Nephron (organoid): ENCODE results near the gene ZNF862.

Source experiments
- H3K27ac Mint-ChIP-seq, 3 experiments: 2 replicates each; pipeline ENCODE4 v1.8.0; 2020; ENCODE audit warnings: mixed read lengths in 3 of 3, mild to moderate bottlenecking in 2 of 3, moderate library complexity in 1 of 3
- H3K27me3 Mint-ChIP-seq: 2 replicates; pipeline ENCODE4 v1.8.0; 2021; ENCODE audit warnings: low read depth, mild to moderate bottlenecking, moderate library complexity, mixed read lengths
- H3K36me3 Mint-ChIP-seq: 2 replicates; pipeline ENCODE4 v1.8.0; 2020; ENCODE audit warnings: low read depth, mixed read lengths
- H3K4me1 Mint-ChIP-seq: 2 replicates; pipeline ENCODE4 v1.8.0; 2020; ENCODE audit warnings: mixed read lengths
- H3K4me3 Mint-ChIP-seq, 3 experiments: 2 replicates each; pipeline ENCODE4 v1.8.0; 2020; ENCODE audit warnings: mild to moderate bottlenecking in 3 of 3, mixed read lengths in 3 of 3, moderate library complexity in 2 of 3
- H3K9me3 Mint-ChIP-seq: 2 replicates; pipeline ENCODE4 v1.8.0; 2020; ENCODE audit warnings: mixed read lengths
- TF ChIP-seq, protein P1 (sequence below), 3 experiments: fragments of 200-600 bp; sonication (generic); IDR thresholded peaks; one replicate each; pipeline ENCODE4 v1.5.0; 2021; ENCODE audit warnings: antibody characterized with exemption in 3 of 3; ENCODE audit not compliant: unreplicated experiment in 3 of 3

ZNF862 gene

DNA sequence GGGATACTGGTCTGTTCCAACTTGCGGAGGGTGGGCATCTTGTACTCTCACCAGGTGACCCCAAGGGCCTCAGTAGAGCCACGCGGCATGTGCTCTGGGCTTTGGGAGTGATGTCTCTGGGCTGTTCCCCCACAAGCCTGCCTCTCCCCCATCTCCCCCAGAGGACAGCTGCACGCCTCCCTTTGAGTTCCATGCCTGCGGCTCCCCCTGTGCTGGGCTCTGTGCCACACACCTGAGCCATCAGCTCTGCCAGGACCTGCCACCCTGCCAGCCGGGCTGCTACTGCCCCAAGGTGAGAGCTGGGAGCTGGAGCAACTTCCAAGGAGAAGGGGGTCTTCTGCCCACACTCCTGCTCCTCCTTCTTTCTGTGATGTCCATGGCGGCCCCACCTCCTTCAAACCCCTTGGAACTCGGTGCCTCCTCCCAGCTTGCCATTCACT lies 15.0 kb upstream of the ZNF862 start:
- H3K27me3 Mint-ChIP-seq = no peaks in the 10 kb centered on the region
- H3K36me3 Mint-ChIP-seq = no peaks in the 10 kb centered on the region
- H3K9me3 Mint-ChIP-seq = no peaks in the 10 kb centered on the region
- peaks cover 11% of the 10 kb centered on the region for H3K4me1 Mint-ChIP-seq
- H3K4me3 Mint-ChIP-seq = no peak overlapping the region
- H3K27ac Mint-ChIP-seq = no peak overlapping the region
- TF ChIP-seq, protein P1, sequence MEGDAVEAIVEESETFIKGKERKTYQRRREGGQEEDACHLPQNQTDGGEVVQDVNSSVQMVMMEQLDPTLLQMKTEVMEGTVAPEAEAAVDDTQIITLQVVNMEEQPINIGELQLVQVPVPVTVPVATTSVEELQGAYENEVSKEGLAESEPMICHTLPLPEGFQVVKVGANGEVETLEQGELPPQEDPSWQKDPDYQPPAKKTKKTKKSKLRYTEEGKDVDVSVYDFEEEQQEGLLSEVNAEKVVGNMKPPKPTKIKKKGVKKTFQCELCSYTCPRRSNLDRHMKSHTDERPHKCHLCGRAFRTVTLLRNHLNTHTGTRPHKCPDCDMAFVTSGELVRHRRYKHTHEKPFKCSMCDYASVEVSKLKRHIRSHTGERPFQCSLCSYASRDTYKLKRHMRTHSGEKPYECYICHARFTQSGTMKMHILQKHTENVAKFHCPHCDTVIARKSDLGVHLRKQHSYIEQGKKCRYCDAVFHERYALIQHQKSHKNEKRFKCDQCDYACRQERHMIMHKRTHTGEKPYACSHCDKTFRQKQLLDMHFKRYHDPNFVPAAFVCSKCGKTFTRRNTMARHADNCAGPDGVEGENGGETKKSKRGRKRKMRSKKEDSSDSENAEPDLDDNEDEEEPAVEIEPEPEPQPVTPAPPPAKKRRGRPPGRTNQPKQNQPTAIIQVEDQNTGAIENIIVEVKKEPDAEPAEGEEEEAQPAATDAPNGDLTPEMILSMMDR (IDR thresholded peaks at IDR 0.05; ENCODE audit: unreplicated experiment in 3 of 3) = no peak

GRCh38 chr7:149823631-149824199 lies 14.5 kb upstream of the ZNF862 start:
- H3K4me1 Mint-ChIP-seq = peaks cover 11% of the 10 kb centered on the region
- H3K9me3 Mint-ChIP-seq = no peaks in the 10 kb centered on the region
- no peaks in the 10 kb centered on the region for H3K36me3 Mint-ChIP-seq
- H3K27ac Mint-ChIP-seq = no peak overlapping the region
- H3K4me3 Mint-ChIP-seq = no peak overlapping the region
- TF ChIP-seq, protein P1 (IDR thresholded peaks at IDR 0.05; ENCODE audit: unreplicated experiment in 3 of 3) = no peak
- no peaks in the 10 kb centered on the region for H3K27me3 Mint-ChIP-seq

DNA sequence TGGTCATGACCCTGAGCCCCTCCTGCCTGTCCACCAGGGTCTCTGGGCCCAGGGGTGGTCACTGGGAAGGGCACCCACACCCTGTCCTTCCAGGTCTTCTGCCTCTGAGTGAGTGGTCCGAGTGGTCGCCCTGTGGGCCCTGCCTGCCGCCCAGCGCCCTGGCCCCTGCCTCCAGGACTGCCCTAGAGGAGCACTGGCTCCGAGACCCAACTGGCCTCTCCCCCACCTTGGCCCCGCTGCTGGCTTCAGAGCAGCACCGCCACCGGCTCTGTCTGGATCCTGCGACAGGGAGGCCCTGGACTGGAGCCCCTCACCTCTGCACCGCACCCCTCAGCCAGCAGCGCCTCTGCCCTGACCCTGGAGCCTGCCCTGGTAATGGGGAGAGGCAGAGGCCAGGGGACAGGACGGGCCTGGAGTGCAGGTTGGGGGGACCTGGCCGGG lies 13.9 kb upstream of the ZNF862 start:
- Mint-ChIP-seq H3K4me3 (no peak overlapping the region), H3K9me3 (no peaks in the 10 kb centered on the region), H3K27me3 (no peaks in the 10 kb centered on the region), H3K27ac (no peak overlapping the region), H3K4me1 (peaks cover 11% of the 10 kb centered on the region), H3K36me3 (no peaks in the 10 kb centered on the region)
- TF ChIP-seq, protein P1 (IDR thresholded peaks at IDR 0.05; ENCODE audit: unreplicated experiment in 3 of 3) = no peak

DNA sequence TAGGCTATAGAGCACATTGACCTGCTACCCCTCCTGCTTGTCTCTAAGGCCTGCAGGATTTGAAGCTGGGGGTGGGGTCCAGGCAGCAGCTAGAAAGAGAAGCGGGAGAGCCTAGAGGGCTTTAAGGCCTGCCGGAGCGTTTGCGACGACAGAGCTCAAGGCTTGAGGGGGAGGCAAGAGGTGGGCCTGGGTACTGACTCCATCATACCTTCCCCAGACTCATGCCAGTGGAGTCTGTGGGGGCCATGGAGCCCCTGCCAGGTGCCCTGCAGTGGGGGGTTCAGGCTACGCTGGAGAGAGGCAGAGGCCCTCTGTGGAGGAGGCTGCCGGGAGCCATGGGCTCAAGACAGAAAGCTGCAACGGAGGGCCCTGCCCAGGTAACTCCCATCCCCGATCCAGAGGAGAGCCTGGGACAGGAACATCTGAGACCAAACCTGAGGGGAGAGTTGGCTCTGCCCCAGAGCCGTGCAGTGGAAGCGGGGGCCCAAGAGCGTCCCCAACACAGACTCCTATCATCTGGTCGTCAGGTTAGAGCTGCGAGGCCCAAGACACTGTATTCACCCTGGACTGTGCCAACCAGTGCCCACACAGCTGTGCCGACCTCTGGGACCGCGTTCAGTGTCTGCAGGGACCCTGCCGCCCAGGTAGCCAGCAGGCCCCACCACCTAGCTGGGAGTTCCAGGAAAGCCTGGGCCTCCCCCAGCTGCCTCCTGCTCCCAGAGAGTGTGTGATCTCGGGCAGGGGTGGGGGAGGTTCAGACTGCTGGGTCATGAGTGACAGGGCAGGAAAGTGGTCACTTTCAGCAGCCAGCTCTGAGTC lies 13.2 kb upstream of the ZNF862 start:
- Mint-ChIP-seq H3K36me3 (no peaks in the 10 kb centered on the region), H3K27me3 (no peaks in the 10 kb centered on the region), H3K4me3 (no peak overlapping the region), H3K4me1 (peaks cover 11% of the 10 kb centered on the region), H3K27ac (no peak overlapping the region), H3K9me3 (no peaks in the 10 kb centered on the region)
- TF ChIP-seq, protein P1 (IDR thresholded peaks at IDR 0.05; ENCODE audit: unreplicated experiment in 3 of 3) = no peak

GRCh38 chr7:149825567-149826343 lies 12.4 kb upstream of the ZNF862 start:
- no peaks in the 10 kb centered on the region for H3K36me3 Mint-ChIP-seq
- peaks cover 11% of the 10 kb centered on the region for H3K4me1 Mint-ChIP-seq
- no peak overlapping the region for H3K4me3 Mint-ChIP-seq
- no peaks in the 10 kb centered on the region for H3K27me3 Mint-ChIP-seq
- TF ChIP-seq, protein P1 (IDR thresholded peaks at IDR 0.05; ENCODE audit: unreplicated experiment in 3 of 3) = no peak
- H3K9me3 Mint-ChIP-seq = no peaks in the 10 kb centered on the region
- no peak overlapping the region for H3K27ac Mint-ChIP-seq
